GM23248 (cell line): ENCODE data around the gene FUNDC2. TPM values are rescaled to one million over a fixed set of nuclear protein-coding genes. Genes with fewer than 3 reads are reported as not detected.
A peak's percentile ranks its signal among the peaks of the same experiment; 100 is the strongest.

ENCODE experiments used
- DNase-seq: peaks from one replicate; pipeline ENCODE4 v3.0.0-alpha.2; 2015
- H2AFZ ChIP-seq: fragments of 200-600 bp; sonication (generic); 2 replicates; pipeline ENCODE4 v1.6.1; 2016; ENCODE audit warnings: antibody characterized with exemption
- H3F3A ChIP-seq: fragments of 200-600 bp; sonication (generic); 2 replicates; pipeline ENCODE4 v1.6.1; 2016; ENCODE audit warnings: mild to moderate bottlenecking, antibody characterized with exemption, mixed run types; ENCODE audit not compliant: insufficient read depth
- H3K27ac ChIP-seq: fragments of 200-600 bp; sonication (generic); 2 replicates; pipeline ENCODE4 v1.5.1; 2016; ENCODE audit warnings: mild to moderate bottlenecking
- H3K27me3 ChIP-seq: fragments of 200-600 bp; sonication (generic); replicated peaks from 2 replicates; pipeline ENCODE4 v1.6.1; 2016; ENCODE audit warnings: mild to moderate bottlenecking; ENCODE audit not compliant: insufficient read depth
- H3K36me3 ChIP-seq: fragments of 200-600 bp; sonication (generic); 2 replicates; pipeline ENCODE4 v1.6.1; 2016; ENCODE audit warnings: low read depth, mild to moderate bottlenecking
- H3K4me1 ChIP-seq: fragments of 200-600 bp; sonication (generic); 2 replicates; pipeline ENCODE4 v1.6.1; 2016; ENCODE audit warnings: mild to moderate bottlenecking; ENCODE audit not compliant: insufficient read depth
- H3K4me2 ChIP-seq: fragments of 200-600 bp; sonication (generic); one replicate; pipeline ENCODE4 v1.6.1; 2016; ENCODE audit warnings: mild to moderate bottlenecking; ENCODE audit not compliant: unreplicated experiment
- H3K4me3 ChIP-seq: fragments of 200-600 bp; sonication (generic); 2 replicates; pipeline ENCODE4 v1.5.1; 2016; ENCODE audit warnings: mild to moderate bottlenecking
- H3K79me2 ChIP-seq: fragments of 200-600 bp; sonication (generic); 2 replicates; pipeline ENCODE4 v1.6.1; 2016; ENCODE audit warnings: mild to moderate bottlenecking; ENCODE audit not compliant: insufficient read depth
- H3K9ac ChIP-seq: fragments of 200-600 bp; sonication (generic); 2 replicates; pipeline ENCODE4 v1.6.1; 2016; ENCODE audit warnings: mild to moderate bottlenecking
- H3K9me2 ChIP-seq: fragments of 200-600 bp; sonication (generic); 2 replicates; pipeline ENCODE4 v1.6.1; 2016; ENCODE audit warnings: mixed run types, mild to moderate bottlenecking, moderate library complexity; ENCODE audit not compliant: insufficient read depth
- H3K9me3 ChIP-seq: fragments of 200-600 bp; sonication (generic); one replicate; pipeline ENCODE4 v1.6.1; 2017; ENCODE audit warnings: low read depth
- H4K20me1 ChIP-seq: fragments of 200-600 bp; sonication (generic); 2 replicates; pipeline ENCODE4 v1.6.0; 2016; ENCODE audit not compliant: insufficient read depth
- EZH2 ChIP-seq: fragments of 200-600 bp; sonication (generic); IDR thresholded peaks from 2 replicates; pipeline ENCODE4 v1.6.1; 2018; ENCODE audit warnings: antibody characterized with exemption, mild to moderate bottlenecking; ENCODE audit not compliant: insufficient read depth, poor library complexity, severe bottlenecking
- EZH2phosphoT487 ChIP-seq: fragments of 200-600 bp; sonication (generic); IDR thresholded peaks from 2 replicates; pipeline ENCODE4 v1.6.1; 2018; ENCODE audit warnings: antibody characterized with exemption, moderate library complexity, mild to moderate bottlenecking, low read depth; ENCODE audit not compliant: insufficient read depth
- WGBS, 2 experiments: methylation state at CpG; one replicate each; pipeline ENCODE4 v1.1.6; 2015 to 2017; ENCODE audit warnings: low lambda C conversion rate in 2 of 2, low coverage in 1 of 2; ENCODE audit errors: missing lambda C conversion rate in 2 of 2; 5-methylcytosine and 5-hydroxymethylcytosine counted together
- in situ Hi-C: fragments of 300-500 bp; cut with MboI; formaldehyde crosslinking; loops from 2 replicates; pipeline ENCODE4 v1.15.0; 2020
- polyA plus RNA-seq: library from polyadenylated mRNA; unstranded; fragments of >200 nt; fragmentation: Nextera tagmentation; extraction: Ambion mirVana; gene quantifications from 2 replicates; pipeline ENCODE4 v1.2.1, GENCODE V29; 2016
- total RNA-seq: library from RNA; depleted of rRNA; stranded (reverse); fragments of >200 nt; shearing (Covaris generic); gene quantifications from 2 replicates; pipeline ENCODE4 v1.2.3, GENCODE V29; 2014

Gene FUNDC2
- total and polyA plus RNA-seq, 2 experiments from 2014 or later = 35.2 to 86.9 TPM

DNA sequence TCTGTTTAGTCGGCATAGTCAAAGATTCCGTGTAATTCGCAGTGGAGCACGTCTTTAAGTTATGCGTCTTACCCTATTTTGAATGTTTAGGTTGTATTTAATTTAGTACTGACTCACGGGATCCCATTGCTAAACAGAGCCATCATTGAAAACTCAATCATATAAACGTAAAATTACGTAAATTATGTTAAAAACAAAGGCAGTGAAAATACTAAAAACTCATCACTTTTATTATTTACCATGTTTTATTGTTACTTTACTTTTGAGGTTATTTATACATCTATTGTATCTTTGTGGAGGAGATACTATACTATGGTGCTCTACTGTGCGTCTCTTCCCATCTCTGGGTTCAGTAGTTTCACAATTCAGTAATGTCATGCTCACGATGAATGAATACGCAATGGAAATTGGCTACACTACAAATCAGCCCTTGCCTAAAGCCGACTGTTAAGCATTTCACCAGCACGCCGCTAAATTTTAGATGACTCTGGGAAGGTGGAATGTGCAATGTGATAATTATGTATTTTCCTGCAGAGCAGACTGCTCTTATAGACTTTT lies 944 bp downstream of the FUNDC2 start:
- peak overlapping the region; percentile 100 for H3K27ac ChIP-seq
- peak overlapping the region; percentile 55 for H2AFZ ChIP-seq
- TF ChIP-seq EZH2phosphoT487 = no peak
- WGBS, 2 experiments = 2 to 5% methylated on average over 12 to 14 of the region's 14 CpGs
- H3K79me2 ChIP-seq = peaks cover 44% of the 10 kb centered on the region
- H3K4me3 ChIP-seq = peak overlapping the region; percentile 92
- no peaks in the 10 kb centered on the region for H3K27me3 ChIP-seq
- peaks cover 16% of the 10 kb centered on the region for H3K4me1 ChIP-seq
- H3K9me2 ChIP-seq = no peaks in the 10 kb centered on the region
- no peaks in the 10 kb centered on the region for H3K36me3 ChIP-seq
- H4K20me1 ChIP-seq = no peaks in the 10 kb centered on the region
- peaks cover 18% of the 10 kb centered on the region; the same call in 1 of the 2 replicates for H3F3A ChIP-seq
- peak overlapping the region; percentile 100 for H3K9ac ChIP-seq
- DNase-seq = peak; percentile 83
- in situ Hi-C loops = no loop called here
- no peaks in the 10 kb centered on the region for H3K9me3 ChIP-seq
- peak overlapping the region; percentile 90 for H3K4me2 ChIP-seq

DNA sequence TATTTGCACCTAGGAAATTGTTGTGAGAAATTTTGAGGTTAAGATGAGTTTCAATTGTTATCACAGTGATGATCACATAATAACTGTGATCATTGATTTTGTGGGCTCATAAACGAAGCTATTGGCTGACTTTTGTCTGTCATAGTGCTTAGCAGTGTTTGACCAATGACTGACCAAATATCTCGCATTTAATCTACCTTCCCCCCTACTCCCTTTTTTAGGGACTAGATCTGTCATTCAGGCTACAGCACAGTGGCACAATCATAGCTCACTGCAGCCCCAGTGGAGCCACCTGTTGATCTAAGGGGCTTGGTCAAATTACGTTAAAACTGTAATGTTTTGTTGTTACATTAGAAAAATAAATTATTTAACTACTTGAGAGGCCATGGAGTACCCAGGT lies 1.5 kb downstream of the FUNDC2 start:
- Histone ChIP-seq H3K36me3 (no peaks in the 10 kb centered on the region), H3K27me3 (no peaks in the 10 kb centered on the region), H2AFZ (no peak overlapping the region), H3K4me2 (peak overlapping the region; percentile 90), H3K9ac (peak overlapping the region; percentile 100), H3F3A (peaks cover 18% of the 10 kb centered on the region; the same call in 1 of the 2 replicates), H3K4me1 (peaks cover 16% of the 10 kb centered on the region), H3K9me3 (no peaks in the 10 kb centered on the region), H3K9me2 (no peaks in the 10 kb centered on the region), H3K79me2 (peaks cover 50% of the 10 kb centered on the region), H4K20me1 (no peaks in the 10 kb centered on the region), H3K4me3 (peak overlapping the region; percentile 92), H3K27ac (peak overlapping the region; percentile 100)
- TF ChIP-seq EZH2 (no peak), EZH2phosphoT487 (no peak)
- WGBS, 2 experiments = 2% methylated on average over 3 of the region's 3 CpGs
- in situ Hi-C loops = no loop called here
- DNase-seq = no peak

DNA sequence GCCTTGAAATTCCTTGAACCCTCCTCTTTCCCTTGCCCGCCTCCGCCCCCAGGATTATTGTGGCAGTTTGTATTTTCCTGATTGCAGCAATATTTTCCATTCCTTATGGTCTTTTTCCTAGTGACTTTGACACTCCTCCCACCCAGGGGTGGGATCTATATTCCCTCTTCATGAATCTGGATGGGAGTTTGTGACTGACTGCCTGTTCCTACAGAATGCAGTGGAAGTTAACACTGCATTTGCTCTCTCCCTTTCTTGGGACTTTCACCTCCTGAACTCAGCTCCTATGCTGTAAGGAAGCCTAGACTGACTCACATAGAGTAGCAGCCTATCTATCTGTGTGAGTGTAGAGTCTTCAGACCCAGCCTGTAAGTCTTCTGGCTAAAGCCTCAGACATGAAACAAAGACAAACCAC lies 2.2 kb downstream of the FUNDC2 start:
- in situ Hi-C loops = no loop called here
- Histone ChIP-seq H2AFZ (no peak overlapping the region), H3K9me2 (no peaks in the 10 kb centered on the region), H3K9me3 (no peaks in the 10 kb centered on the region), H3K9ac (peak overlapping the region; percentile 100), H3K27me3 (no peaks in the 10 kb centered on the region), H3K79me2 (peaks cover 57% of the 10 kb centered on the region), H3K4me2 (peak overlapping the region; percentile 35), H4K20me1 (no peaks in the 10 kb centered on the region), H3F3A (peaks cover 18% of the 10 kb centered on the region; the same call in 1 of the 2 replicates), H3K4me1 (peaks cover 16% of the 10 kb centered on the region), H3K27ac (peak overlapping the region; percentile 100), H3K4me3 (no peak overlapping the region), H3K36me3 (no peaks in the 10 kb centered on the region)
- DNase-seq = peak; percentile 60
- 82 to 85% methylated on average over 2 of the region's 2 CpGs for WGBS, 2 experiments
- TF ChIP-seq EZH2phosphoT487 (no peak), EZH2 (no peak)

DNA sequence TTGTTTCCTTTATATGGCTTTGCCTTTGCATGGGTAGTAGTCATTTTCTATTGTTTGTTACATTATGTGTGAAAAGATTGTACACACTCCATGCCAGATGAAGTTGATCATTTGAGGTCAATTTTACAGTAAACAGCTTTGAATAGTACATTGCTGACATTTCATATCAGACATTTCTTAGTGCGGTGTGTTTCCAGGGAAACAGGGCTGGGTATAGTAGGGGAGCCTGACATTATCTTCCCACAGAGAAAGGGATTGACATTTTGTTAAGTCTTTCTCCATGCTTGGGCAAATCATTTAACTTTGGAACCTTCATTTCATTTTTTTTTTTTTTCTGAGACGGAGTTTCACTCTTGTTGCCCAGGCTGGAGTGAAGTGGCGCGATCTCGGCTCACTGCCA lies 5.0 kb downstream of the FUNDC2 start:
- Histone ChIP-seq H3K4me2 (no peak overlapping the region), H2AFZ (no peak overlapping the region), H3K27ac (no peak overlapping the region), H3K9ac (no peak overlapping the region), H3K4me3 (no peak overlapping the region), H3K79me2 (peaks cover 76% of the 10 kb centered on the region), H3K9me3 (no peaks in the 10 kb centered on the region), H3K27me3 (no peaks in the 10 kb centered on the region), H3K4me1 (peaks cover 16% of the 10 kb centered on the region), H3K9me2 (no peaks in the 10 kb centered on the region), H3F3A (peaks cover 18% of the 10 kb centered on the region; the same call in 1 of the 2 replicates), H3K36me3 (peaks cover 7% of the 10 kb centered on the region; the same call in 1 of the 2 replicates), H4K20me1 (no peaks in the 10 kb centered on the region)
- in situ Hi-C loops = no loop called here
- 66 to 79% methylated on average over 3 of the region's 5 CpGs for WGBS, 2 experiments
- DNase-seq = no peak
- no peak for TF ChIP-seq EZH2phosphoT487
- TF ChIP-seq EZH2 = no peak

DNA sequence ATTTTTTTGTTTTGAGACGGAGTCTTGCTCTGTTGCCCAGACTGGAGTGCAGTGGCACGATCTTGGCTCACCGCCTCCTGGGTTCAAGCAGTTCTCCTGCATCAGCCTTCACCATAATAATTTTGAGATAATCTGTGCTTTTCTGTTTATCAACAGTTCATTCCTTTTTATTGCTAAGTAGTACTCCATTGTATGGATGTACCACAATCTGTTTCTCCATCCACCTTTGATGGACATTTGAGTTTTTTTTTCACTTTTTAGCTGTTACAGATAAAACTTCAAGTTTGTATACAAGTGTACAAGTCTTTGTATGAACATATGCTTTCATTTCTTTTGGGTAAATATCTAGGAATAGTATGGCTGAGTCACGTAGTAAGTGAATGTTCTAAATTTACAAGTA lies 9.0 kb downstream of the FUNDC2 start:
- Histone ChIP-seq H3K4me2 (no peak overlapping the region), H3K36me3 (peaks cover 7% of the 10 kb centered on the region; the same call in 1 of the 2 replicates), H3K27ac (no peak overlapping the region), H2AFZ (no peak overlapping the region), H3K9me3 (no peaks in the 10 kb centered on the region), H4K20me1 (no peaks in the 10 kb centered on the region), H3K9ac (no peak overlapping the region), H3K4me3 (no peak overlapping the region), H3K4me1 (no peaks in the 10 kb centered on the region), H3K79me2 (peaks cover 89% of the 10 kb centered on the region), H3K27me3 (no peaks in the 10 kb centered on the region), H3K9me2 (no peaks in the 10 kb centered on the region), H3F3A (no peaks in the 10 kb centered on the region)
- in situ Hi-C loops = no loop called here
- TF ChIP-seq EZH2 (no peak), EZH2phosphoT487 (no peak)
- DNase-seq = no peak
- WGBS, 2 experiments = 97 to 100% methylated on average over 4 of the region's 4 CpGs
